8988T (cell line): ENCODE results near the gene PSG4.
"Not testable (repeated sequence)": the region's sequence is repeated elsewhere in the genome, so short reads cannot be mapped to it uniquely, and the experiment has no call there.

Experiments used
- DNase-seq: peaks from one replicate; pipeline ENCODE4 v3.0.0; 2011

Gene PSG4

GRCh38 chr19:43197666-43198397, 7.6 kb downstream of the PSG4 start:
- not testable (repeated sequence) for DNase-seq

- DNase-seq = not testable (repeated sequence)
Measured at GRCh38 chr19:43194397-43194796, 11.0 kb downstream of the PSG4 start.

- not testable (repeated sequence) for DNase-seq
Measured at GRCh38 chr19:43192381-43193155, 12.9 kb downstream of the PSG4 start.

GRCh38 chr19:43188092-43188491, 17.3 kb downstream of the PSG4 start:
- DNase-seq = not testable (repeated sequence)

GRCh38 chr19:43186311-43186935, 19.0 kb downstream of the PSG4 start, which contains the start of gene PSG5:
Gene PSG5 (minus strand): TSS chr19:43186536. CDS start chr19:43186405, 131 bp downstream.
- DNase-seq = not testable (repeated sequence)

- DNase-seq = not testable (repeated sequence)
Measured at GRCh38 chr19:43181869-43182771, 23.3 kb downstream of the PSG4 start.

- DNase-seq = not testable (repeated sequence)
Measured at GRCh38 chr19:43179569-43180147, 25.8 kb downstream of the PSG4 start.

GRCh38 chr19:43178577-43178976, 26.9 kb downstream of the PSG4 start:
- DNase-seq = not testable (repeated sequence)

- DNase-seq = not testable (repeated sequence)
Measured at GRCh38 chr19:43165906-43166305, 39.5 kb downstream of the PSG4 start.

- not testable (repeated sequence) for DNase-seq
Measured at GRCh38 chr19:43163135-43163534, 42.3 kb downstream of the PSG4 start.

GRCh38 chr19:43162261-43162660, 43.2 kb downstream of the PSG4 start:
- not testable (repeated sequence) for DNase-seq

- DNase-seq = no peak
Measured at GRCh38 chr19:43152214-43152613, 53.2 kb downstream of the PSG4 start.

GRCh38 chr19:43149788-43150187, 55.6 kb downstream of the PSG4 start:
- DNase-seq = not testable (repeated sequence)

- DNase-seq = no peak
Measured at GRCh38 chr19:43148233-43148632, 57.2 kb downstream of the PSG4 start.
